MM.1S (cell line): Measurements from ENCODE around the gene KRTAP10-9.

ENCODE experiments used
- CTCF ChIP-seq: fragments of 300-600 bp; sonication (generic); IDR thresholded peaks from 2 replicates; pipeline ENCODE4 v1.5.1; 2016; ENCODE audit warnings: antibody characterized with exemption, low read length, mixed read lengths
- EZH2 ChIP-seq: fragments of 300-600 bp; sonication (generic); optimal IDR thresholded peaks from 2 replicates; pipeline ENCODE3; 2017; ENCODE audit warnings: low read depth, mild to moderate bottlenecking, antibody characterized with exemption, low read length, mixed read lengths
- EZH2phosphoT487 ChIP-seq: fragments of 300-600 bp; sonication (generic); IDR thresholded peaks from 2 replicates; pipeline ENCODE4 v1.6.1; 2018; ENCODE audit warnings: antibody characterized with exemption, low read length

DNA sequence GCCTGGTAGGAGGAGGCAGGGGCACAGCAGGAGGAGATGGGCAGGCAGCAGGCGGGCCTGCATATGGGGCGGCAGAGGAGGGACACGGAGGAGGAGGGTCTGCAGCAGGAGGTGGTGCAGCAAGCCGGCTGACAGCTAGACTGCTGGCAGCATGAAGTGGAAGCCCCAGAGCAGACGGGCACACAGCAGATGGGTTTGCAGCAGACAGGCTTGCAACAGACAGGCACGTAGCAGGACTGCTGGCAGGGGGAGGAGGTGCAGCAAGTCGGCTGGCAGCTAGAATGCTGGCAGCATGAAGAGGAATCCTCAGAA, 47.1 kb upstream of the KRTAP10-9 start:
- TF ChIP-seq EZH2phosphoT487 (no peak), EZH2 (no peak), CTCF (no peak)
